Neural crest cell (in vitro differentiated cells): ENCODE results near the gene TLCD3A. TPM values are rescaled to one million over a fixed set of nuclear protein-coding genes. Genes with fewer than 3 reads are reported as not detected.

Experiments
- DNase-seq: peaks from one replicate; pipeline ENCODE4 v3.0.0; 2021; ENCODE audit warnings: low read depth, mixed read lengths, low spot score
- H3K27ac Mint-ChIP-seq: one replicate; pipeline ENCODE4 v1.8.0; 2021; ENCODE audit warnings: mild to moderate bottlenecking, mixed read lengths; ENCODE audit not compliant: unreplicated experiment
- H3K27me3 Mint-ChIP-seq: 2 replicates; pipeline ENCODE4 v1.8.0; 2021; ENCODE audit warnings: low read depth, mild to moderate bottlenecking, mixed read lengths
- H3K36me3 Mint-ChIP-seq: 2 replicates; pipeline ENCODE4 v1.8.0; 2021; ENCODE audit warnings: low read depth, mild to moderate bottlenecking, mixed read lengths
- H3K4me1 Mint-ChIP-seq: 2 replicates; pipeline ENCODE4 v1.8.0; 2021; ENCODE audit warnings: mixed read lengths
- H3K4me3 Mint-ChIP-seq: one replicate; pipeline ENCODE4 v1.8.0; 2021; ENCODE audit warnings: mild to moderate bottlenecking, mixed read lengths
- H3K9me3 Mint-ChIP-seq: 2 replicates; pipeline ENCODE4 v1.8.0; 2021; ENCODE audit warnings: mixed read lengths
- CTCF ChIP-seq: fragments of 200-600 bp; sonication (generic); conservative IDR thresholded peaks from 2 replicates; pipeline ENCODE4 v1.5.0; 2021; ENCODE audit warnings: antibody characterized with exemption, mild to moderate bottlenecking
- total RNA-seq: library from RNA; stranded (reverse); gene quantifications from 2 replicates; pipeline ENCODE4 v1.2.1, GENCODE V29; 2021

TLCD3A gene
- total RNA-seq, 1 donor from 2014 or later = 22.5 TPM

- Mint-ChIP-seq H3K9me3 (no peaks in the 10 kb centered on the region), H3K27ac (no peak overlapping the region), H3K4me1 (peaks cover 4% of the 10 kb centered on the region), H3K27me3 (no peaks in the 10 kb centered on the region), H3K36me3 (no peaks in the 10 kb centered on the region), H3K4me3 (no peak overlapping the region)
- TF ChIP-seq CTCF = no peak
- no peak for DNase-seq
These were observed 42.7 kb upstream of the TLCD3A start for GRCh38 chr17:689556-690275.

DNA sequence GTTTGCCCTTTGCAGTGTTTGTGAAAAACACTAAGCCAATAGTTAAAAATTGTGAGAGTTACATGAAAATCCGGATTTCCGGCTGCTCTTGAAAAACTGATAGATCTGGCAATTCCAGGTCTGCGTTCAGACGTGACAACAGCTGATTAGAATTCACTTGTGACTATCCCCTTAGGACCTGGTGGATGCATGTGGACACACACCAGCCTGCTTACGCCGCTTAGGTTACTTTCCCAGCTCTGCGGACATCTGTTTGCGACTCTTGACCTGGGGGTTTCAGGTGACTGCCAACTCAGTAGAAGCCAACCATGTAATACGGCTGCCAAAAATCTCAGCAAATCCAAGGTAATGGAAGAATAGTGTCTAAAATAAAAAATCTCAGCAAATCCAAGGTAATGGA, 42.0 kb upstream of the TLCD3A start:
- H3K4me3 Mint-ChIP-seq = no peak overlapping the region
- no peaks in the 10 kb centered on the region for H3K36me3 Mint-ChIP-seq
- H3K27ac Mint-ChIP-seq = no peak overlapping the region
- no peak for TF ChIP-seq CTCF
- no peak for DNase-seq
- no peaks in the 10 kb centered on the region for H3K9me3 Mint-ChIP-seq
- peaks cover 4% of the 10 kb centered on the region for H3K4me1 Mint-ChIP-seq
- H3K27me3 Mint-ChIP-seq = no peaks in the 10 kb centered on the region

DNA sequence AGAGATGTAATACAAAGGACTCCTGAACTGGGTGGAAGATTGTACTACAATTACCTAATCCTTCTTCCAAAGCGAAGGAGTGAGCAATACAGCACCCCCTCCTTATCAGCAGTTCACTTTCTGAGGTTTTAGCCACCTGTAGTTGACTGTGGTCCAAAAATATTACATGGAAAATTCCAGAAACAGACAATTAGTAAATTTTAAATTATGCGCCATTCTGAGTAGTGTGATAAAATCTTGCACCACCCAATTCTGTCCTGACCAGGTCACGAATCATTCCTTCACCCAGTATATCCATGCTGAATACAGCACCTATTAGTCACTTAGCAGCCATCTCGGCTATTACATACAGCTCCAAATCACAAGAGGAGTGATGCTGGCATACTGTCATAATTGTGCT, 41.0 kb upstream of the TLCD3A start:
- Mint-ChIP-seq H3K4me3 (no peak overlapping the region), H3K27me3 (no peaks in the 10 kb centered on the region), H3K36me3 (no peaks in the 10 kb centered on the region), H3K4me1 (peaks cover 4% of the 10 kb centered on the region), H3K9me3 (no peaks in the 10 kb centered on the region), H3K27ac (no peak overlapping the region)
- TF ChIP-seq CTCF = no peak
- no peak for DNase-seq

DNA sequence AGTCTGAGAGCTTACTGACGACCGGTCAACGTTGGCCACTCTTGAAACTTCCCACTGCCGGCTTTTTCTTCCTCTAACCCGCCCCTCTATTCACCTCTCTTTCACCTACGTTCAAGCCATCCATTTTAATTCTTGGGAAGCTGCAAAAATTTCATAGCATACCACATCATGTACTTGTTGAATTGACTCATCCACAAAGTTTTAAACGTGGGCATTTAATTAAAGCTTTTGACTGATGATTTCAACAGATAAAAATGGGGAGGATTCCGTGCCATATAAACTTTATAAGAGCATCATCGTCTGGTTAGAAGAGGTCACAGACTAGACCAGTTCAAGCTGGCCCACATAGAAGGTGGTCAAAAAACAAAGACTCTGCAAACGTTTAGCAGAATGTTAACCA, 40.3 kb upstream of the TLCD3A start:
- TF ChIP-seq CTCF = no peak
- no peak overlapping the region for H3K27ac Mint-ChIP-seq

GRCh38 chr17:693791-694638, 38.4 kb upstream of the TLCD3A start:
- TF ChIP-seq CTCF = no peak
- H3K27me3 Mint-ChIP-seq = no peaks in the 10 kb centered on the region
- no peaks in the 10 kb centered on the region for H3K36me3 Mint-ChIP-seq
- H3K9me3 Mint-ChIP-seq = no peaks in the 10 kb centered on the region
- DNase-seq = no peak
- H3K4me3 Mint-ChIP-seq = no peak overlapping the region
- no peak overlapping the region for H3K27ac Mint-ChIP-seq
- H3K4me1 Mint-ChIP-seq = peaks cover 4% of the 10 kb centered on the region

More for the DNA sequence above, 40.3 kb upstream of the TLCD3A start:
- no peaks in the 10 kb centered on the region for H3K36me3 Mint-ChIP-seq
- no peaks in the 10 kb centered on the region for H3K9me3 Mint-ChIP-seq
- H3K4me1 Mint-ChIP-seq = peaks cover 4% of the 10 kb centered on the region
- DNase-seq = no peak
- H3K27me3 Mint-ChIP-seq = no peaks in the 10 kb centered on the region
- H3K4me3 Mint-ChIP-seq = no peak overlapping the region
